OCI-LY7 (cell line): ENCODE measurements around the gene LRP10.

Source experiments
- EZH2phosphoT487 ChIP-seq: fragments of 200-600 bp; sonication (generic); IDR thresholded peaks from 2 replicates; pipeline ENCODE4 v1.6.1; 2018; ENCODE audit warnings: low read depth, borderline replicate concordance, mild to moderate bottlenecking, mixed run types, antibody characterized with exemption, low read length, moderate library complexity, mixed read lengths
- TF ChIP-seq, protein P1 (sequence below): fragments of 200-600 bp; sonication (generic); conservative IDR thresholded peaks from 2 replicates; pipeline ENCODE4 v1.5.1; 2014; ENCODE audit warnings: mild to moderate bottlenecking, antibody characterized with exemption, low read length, moderate library complexity, mixed read lengths

DNA sequence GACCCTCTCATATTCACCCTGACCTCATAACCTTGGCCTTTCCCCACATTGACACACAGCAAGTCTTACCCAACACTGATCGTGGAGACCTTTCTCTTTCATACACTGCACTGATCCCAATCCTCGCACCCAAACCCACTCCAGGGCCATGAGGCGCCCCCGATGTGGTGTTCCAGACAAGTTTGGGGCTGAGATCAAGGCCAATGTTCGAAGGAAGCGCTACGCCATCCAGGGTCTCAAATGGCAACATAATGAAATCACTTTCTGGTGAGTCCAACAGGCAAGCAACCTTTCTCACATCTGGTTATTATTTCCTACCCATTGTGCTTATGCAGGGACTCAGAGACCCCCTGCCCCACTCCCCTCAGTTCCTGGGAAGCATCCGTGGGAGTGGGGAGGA is 29.8 kb upstream of the LRP10 start:
- TF ChIP-seq, protein P1, sequence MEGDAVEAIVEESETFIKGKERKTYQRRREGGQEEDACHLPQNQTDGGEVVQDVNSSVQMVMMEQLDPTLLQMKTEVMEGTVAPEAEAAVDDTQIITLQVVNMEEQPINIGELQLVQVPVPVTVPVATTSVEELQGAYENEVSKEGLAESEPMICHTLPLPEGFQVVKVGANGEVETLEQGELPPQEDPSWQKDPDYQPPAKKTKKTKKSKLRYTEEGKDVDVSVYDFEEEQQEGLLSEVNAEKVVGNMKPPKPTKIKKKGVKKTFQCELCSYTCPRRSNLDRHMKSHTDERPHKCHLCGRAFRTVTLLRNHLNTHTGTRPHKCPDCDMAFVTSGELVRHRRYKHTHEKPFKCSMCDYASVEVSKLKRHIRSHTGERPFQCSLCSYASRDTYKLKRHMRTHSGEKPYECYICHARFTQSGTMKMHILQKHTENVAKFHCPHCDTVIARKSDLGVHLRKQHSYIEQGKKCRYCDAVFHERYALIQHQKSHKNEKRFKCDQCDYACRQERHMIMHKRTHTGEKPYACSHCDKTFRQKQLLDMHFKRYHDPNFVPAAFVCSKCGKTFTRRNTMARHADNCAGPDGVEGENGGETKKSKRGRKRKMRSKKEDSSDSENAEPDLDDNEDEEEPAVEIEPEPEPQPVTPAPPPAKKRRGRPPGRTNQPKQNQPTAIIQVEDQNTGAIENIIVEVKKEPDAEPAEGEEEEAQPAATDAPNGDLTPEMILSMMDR, result no peak
- no peak for TF ChIP-seq EZH2phosphoT487
